ENCODE measurements around the gene PQBP1.

Gene PQBP1

DNA sequence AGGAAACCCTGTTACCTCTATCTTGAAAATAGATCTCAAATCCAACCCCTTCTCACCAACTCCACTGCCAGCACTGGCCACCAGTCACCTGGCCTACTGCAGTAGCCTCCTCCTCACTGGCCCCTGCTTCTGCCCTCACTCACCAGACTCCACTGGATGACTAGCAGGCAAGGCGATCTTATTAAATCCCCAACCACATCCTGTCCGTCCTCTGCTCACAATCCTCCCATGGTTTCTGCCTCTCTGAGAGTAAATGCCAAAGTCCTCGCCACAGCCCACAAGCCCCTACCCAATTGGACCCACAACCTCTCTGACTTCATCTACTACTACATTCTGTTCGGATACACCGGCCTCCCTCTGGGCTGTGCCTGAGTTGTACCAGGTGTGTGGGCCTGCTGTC is 26.5 kb downstream of the PQBP1 start:
- no peak for DNase-seq

DNA sequence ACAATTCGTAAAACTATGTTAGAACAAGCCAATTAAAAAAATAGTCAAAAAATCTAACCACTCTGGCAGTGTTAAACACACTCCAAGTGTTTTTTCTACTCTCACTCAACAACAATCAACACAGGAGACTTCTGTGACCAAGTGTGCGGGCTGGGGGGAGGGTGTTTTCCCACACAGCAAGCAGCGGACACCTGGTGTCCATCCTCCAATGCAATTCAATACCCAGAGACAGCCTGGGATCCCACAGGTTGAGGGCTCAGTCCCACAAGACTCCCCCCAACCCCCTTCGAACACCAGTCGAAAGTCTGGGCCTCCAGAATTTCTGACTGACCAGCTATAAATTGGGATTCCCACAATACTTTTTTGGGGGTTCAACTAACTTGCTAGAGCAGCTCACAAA is 29.4 kb downstream of the PQBP1 start:
- no peak for DNase-seq

DNA sequence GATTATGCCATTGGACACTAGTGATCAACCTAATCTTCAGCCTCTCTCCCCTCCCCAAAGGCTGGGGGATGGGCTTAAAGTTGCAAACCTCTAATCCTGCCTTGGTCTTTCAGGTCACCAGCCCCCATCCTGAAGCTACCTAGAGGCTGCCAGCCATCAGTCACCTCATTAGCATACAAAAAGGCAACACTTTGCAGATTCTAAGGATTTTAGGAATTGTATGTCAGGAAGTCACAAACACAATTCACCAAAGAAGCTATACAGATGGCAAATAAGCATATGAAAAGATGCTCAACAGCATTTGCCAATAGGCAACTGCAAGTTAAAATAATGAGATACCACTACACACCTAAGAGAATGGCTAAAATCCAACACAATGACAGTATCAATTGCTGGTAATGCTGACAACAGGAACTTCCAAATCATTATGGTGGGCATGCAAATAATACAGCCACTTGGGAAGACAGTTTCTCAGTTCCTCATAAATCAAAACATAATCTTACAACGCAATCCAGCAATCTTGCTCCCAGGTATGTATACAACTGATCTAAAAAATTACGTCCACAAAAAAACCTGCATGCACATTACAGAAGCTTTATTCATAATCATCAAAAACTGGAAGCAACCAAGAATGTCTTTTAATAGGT is 30.1 kb downstream of the PQBP1 start:
- DNase-seq: no peak

DNA sequence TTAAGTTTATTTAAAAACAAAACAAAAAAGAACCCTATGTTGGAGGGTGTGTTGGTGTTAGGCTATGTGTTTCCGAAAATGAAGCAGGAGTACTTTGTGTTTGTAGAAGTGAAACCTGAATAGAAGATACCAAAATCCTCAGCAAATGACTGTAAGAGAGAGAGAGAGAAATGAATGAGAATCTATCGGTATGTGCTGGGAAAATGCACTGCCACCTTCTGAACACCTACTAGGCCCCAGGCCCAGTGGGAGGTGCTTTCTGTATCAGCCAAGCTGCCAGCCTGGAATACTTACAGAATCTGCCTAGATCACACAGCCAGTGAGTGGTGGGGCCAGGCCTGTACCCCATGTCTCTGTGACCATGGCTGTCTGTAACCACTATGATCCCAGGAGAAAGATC is 36.0 kb downstream of the PQBP1 start:
- no peak for DNase-seq

DNA sequence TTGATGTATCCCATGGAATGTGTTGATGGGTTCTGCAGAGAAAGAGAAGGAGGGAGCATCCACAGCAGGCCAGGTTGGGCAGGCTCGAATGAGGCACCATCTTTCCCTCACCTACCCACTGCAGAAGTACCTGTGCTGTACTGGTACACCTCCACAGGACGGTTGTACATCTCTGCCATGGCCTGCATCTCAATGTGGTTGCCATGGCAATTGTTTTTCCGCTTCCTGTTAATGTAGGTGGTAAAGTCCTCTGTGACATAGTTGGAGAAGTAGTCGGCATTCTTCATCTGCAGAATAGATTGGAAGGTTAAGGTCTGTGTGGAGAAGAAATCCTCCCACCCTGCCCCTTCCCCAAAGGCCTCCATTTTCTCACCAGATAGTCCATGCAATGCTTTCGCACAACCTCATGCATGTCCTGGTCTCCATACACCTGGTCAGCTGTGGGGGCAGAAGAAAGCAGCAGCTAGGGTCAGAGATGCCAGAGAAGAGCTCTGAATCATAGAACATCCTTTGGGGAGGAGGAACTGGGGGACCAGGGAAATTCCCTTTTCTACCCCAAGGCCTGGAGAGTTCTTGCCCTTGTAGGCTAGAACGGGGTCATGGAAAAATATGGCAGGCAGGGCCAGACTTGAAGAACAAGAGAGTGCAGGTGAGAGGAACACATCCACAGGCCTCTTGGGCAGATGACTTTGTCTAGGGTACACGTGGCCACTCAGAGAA is 37.0 kb downstream of the PQBP1 start:
- DNase-seq: no peak

DNA sequence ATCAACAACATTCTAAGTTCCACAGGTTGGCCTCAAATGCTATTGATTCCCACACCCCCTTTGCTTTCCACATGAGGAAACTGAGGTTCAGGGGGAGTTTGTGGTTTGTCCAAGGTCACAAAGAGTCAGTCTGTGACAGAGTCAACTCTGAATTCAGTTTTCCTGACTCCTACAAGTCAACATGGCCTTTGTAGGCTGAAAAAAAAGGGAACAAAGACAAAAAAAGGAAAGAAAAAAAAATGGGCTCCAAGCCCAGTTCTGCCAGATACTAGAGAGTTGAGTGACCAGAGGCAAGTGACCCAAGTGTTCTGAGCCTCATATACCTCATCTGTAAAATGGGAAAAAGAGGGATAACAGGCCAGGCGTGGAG is 37.6 kb downstream of the PQBP1 start:
- no peak for DNase-seq

DNA sequence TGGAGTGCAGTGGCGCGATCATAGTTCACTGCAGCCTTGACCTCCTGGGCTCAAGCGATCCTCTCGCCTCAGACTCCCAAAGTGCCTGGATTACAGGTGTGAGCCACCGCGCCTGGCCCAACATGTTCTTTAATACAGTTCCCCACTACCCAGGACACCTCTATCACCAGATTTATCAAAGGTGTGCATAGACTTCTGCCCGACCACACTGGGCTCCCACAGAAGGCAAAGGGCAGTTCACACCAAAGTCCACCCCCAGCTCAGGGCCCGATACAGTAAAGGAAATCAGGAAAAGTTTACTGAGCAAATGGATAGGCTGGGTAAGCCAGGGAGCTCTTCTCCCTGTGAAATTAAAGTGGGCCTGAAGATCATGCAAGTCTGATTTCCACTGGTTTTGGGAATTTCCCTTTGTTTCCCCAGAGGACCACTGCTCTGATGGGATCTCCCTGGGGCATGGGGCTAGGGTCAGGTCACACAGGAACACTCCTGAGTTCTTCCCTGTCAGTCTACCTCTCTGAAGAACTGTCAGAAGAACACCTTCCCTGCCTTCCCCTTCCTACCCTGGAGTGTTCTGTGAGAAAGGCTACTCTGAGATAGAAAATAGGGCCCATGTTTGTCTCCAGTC is 38.8 kb downstream of the PQBP1 start:
- DNase-seq: no peak

DNA sequence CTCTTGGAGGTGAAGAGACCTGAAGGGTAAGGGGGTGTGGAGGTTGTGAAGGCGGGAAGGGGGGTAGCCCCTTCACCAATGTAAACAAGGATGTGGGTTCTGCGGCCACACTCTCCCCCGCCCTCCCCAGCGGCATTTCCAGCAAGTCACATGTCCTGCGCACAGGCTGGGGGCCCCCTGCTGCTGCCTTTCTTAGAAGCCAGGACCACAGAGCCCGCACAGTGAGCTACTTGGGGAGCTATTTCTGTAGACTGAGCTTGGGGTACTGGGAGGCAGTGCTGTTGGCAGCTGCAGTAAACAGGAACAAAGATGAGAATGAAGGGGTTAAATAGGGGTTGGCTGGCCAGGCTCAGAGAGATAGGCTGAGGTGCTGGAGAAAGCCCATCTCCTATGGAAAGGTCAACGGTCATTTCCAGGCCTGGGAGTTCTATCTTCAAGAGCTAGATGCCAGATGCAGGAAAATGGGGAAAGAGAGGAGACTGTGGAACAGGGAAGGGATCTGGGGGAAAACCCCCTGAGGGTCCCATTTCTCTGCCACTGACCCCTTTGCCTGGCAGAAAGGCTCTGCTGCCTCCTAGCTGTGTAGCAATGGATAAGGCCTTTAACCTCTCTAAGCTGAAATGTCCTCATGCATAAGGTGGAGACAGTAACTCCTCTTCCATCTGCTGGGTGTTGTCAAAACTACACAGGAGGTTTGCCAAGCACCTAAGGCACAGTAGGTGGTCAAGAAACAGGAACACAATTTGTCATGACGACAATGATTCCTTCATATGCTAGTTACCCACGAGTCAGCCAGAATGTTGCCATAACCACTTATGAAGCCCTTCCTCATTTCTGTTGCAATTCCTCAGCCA is 39.6 kb downstream of the PQBP1 start:
- no peak for DNase-seq

DNA sequence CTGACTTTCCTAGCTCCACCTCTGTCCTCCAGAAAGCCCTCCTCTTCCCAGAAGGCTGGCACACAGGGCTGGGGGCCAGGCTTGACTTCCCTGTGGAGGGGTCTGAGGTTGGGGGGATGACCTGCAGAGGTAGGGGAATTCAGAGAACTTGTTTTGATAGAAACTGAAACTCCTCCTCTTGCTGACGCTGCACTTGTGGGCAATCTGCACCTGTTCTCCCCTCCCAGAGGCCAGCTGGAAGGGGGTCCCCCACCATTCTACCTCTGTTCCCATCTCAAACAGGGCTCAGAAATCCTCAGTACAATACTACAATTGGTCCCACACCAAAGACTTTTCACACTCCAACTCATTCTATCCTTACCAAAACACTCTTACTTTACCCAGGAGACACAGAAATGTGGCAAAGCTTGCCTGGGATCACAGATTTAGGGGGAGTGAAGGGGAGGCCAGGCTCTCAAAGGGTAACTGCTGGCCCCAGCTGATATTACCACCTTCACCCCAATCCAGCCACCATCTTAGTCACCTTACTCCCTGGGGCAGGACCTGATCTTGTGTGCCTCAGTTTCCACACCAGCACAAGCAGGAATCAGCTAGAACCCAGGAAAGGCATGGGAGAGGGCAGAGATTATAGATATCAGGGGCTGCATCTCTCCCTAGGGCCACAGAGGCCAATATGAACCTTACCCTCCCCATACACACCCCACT is 41.1 kb downstream of the PQBP1 start:
- DNase-seq: no peak

DNA sequence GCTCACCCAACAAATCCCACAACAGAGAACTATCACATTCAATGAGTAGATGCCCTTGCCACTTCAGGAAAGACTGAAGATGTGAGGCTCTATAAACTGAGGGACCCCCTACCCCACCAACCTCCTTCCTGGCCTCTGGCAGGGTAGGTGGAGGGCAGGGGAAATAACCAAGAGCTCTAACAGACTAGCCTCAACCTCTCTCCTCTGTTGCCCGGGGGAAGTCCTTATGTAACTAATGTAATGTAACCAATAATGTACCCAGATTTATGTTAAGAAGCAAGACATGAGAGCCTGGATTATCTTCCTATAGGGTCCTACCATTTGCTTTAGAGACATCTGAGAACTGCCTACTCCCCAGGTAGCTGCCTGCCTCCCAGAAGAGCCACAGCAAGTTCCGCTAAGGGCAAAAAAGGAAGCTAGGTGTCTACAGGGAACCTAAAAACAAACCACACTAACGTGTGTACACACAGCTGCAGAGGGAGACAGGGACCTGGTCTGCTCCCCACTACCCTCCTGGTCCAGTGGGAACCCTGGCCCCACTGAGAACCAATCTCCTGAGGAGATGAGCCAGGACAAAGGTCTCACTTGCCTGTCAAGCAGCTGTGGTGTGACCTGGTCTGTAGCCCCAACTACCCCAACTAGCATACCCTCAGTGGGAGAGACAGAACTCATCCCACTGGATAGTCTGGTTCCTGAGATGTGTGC is 41.9 kb downstream of the PQBP1 start:
- no peak for DNase-seq

DNA sequence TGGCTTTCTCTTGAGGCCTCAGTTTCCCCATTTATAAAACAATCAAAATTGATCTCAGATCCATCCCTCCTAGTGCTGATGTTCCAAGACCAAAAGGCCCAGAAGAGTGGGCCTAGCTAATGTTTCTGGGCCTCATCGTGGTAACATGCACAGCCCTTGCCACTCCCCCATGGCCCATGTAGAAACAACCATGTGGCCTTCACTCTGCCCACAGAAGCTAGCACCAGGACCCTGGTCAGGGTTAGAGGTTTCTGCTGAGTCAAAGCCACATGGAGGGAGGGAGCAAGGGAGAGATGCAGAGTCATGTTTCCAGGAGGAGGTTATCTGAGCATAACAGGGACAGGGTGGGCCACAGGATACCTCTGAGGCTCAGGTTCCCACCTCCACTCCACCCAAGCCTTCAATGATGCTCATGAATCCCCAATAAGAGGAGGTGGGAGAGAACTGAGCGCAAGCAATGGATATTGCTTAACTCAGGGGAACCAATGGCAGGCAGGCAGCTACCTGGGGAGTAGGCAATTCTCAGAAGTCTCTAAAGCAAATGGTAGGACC is 42.8 kb downstream of the PQBP1 start:
- DNase-seq: no peak

DNA sequence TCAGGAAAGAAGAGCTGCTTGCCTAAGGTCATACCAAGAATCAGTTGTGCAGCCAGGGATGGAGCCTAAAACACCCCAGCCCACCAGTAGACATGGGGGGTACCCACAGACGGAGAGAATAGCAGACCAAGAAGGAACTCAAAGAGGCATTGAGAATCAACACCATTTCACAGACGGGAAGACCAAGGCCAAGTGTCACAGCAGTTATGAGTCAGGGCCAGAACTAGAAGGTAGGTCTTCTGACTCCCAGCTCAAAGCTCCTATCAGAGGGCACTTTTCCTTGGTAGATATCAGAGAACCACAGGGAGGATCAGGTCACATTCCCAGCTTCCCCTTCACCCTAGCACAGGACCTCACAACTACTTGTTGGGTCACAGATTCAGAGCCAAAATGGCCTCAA is 45.2 kb downstream of the PQBP1 start:
- no peak for DNase-seq

DNA sequence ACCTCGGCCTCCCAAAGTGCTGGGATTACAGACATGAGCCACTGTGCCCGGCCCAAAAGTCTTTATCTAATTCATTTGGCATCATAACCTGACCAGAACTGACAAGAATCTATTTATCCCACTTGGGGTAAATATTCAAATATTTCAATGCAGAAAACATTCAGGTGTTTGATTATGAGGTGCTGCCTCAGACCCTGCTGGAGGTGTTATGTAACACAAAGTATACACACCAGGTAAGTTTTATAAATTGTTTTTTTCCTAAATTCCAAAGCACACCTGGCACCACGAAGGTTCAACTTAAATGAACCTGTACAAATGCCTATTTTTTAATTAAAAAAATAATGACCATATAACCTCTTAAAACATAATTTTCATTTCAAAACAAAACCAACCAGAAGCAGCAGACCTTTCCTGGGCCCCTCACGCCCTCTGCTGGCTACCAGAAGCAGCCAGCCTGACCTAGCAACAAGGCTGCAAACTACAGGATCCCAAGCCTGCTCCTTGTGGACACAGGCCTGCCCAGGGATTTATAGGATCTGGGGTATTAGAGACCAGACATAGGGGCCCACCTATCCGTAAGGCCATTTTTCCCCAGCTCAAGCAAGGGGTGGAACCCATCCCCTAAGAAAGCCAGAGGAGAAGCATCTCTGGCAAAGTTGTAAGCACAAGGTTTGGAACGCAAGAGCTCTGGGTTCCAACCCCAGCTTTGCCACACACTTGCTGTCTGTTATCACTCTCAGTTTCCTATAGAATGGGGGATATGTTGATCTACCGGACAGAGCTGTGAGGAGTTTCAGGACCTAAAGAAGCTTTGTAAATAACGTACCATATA is 48.0 kb downstream of the PQBP1 start:
- DNase-seq: no peak

DNA sequence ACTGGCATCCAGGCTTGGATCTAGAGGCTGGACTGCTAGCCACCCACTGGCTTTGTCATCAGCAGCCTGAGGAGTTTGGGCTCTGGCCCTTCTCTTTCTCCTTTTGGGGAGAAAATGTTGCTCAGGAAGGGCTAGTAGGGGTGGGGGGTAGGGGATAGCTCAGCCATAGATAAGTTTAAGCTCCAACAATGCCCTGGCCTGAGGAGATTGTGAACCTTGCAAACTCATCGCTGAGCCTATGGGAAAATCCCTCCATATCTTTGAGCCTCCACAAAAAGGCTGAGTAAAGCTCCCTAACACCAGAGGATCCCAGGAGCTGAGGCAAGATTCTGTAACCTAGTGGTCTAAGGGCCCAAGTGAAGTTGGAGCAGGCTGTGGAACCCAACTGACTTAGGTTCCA is 50.9 kb downstream of the PQBP1 start:
- no peak for DNase-seq
